A673 (cell line): ENCODE results near the gene STT3B. TPM values are rescaled to one million over a fixed set of nuclear protein-coding genes. Genes with fewer than 3 reads are reported as not detected.

ENCODE experiments used
- BruUV-seq: library from RNA; stranded (reverse); fragments of 400-500 nt; replicated peaks from 2 replicates; lab custom pipeline; 2021; lab: Mats Ljungman, UMichigan
- CTCF ChIA-PET: fragments of 300-600 bp; sonication (Branson Sonifier 250); formaldehyde crosslinking; loops from one replicate; lab custom pipeline; 2022; ENCODE audit warnings: antibody characterized with exemption; lab: Charles Lee
- POLR2A ChIA-PET: fragments of 300-600 bp; sonication (Branson Sonifier 250); formaldehyde crosslinking; loops from one replicate; lab custom pipeline; 2022; ENCODE audit warnings: antibody characterized with exemption; ENCODE audit not compliant: low non-redundant PET; lab: Charles Lee
- DNase-seq: peaks from one replicate; pipeline ENCODE4 v3.0.0-alpha.2; 2015; ENCODE audit warnings: low spot score
- H3K27ac ChIP-seq: fragments of 200-600 bp; sonication (generic); 2 replicates; pipeline ENCODE4 v1.5.1; 2016; ENCODE audit warnings: mixed run types, low read depth, mild to moderate bottlenecking, mixed read lengths, antibody characterized with exemption, low read length; ENCODE audit not compliant: poor library complexity, severe bottlenecking
- H3K27me3 ChIP-seq: fragments of 200-600 bp; sonication (generic); replicated peaks from 2 replicates; pipeline ENCODE4 v1.6.1; 2017; ENCODE audit warnings: mixed run types, low read depth, mild to moderate bottlenecking, mixed read lengths, antibody characterized with exemption, low read length; ENCODE audit not compliant: insufficient read depth, poor library complexity
- H3K36me3 ChIP-seq: fragments of 200-600 bp; sonication (generic); 2 replicates; pipeline ENCODE4 v1.6.1; 2016; ENCODE audit warnings: mixed run types, mild to moderate bottlenecking, mixed read lengths, antibody characterized with exemption, low read length; ENCODE audit not compliant: insufficient read depth, poor library complexity, severe bottlenecking
- H3K4me1 ChIP-seq: fragments of 200-600 bp; sonication (generic); 2 replicates; pipeline ENCODE4 v1.6.1; 2017; ENCODE audit warnings: mixed run types, mild to moderate bottlenecking, mixed read lengths, antibody characterized with exemption, low read length; ENCODE audit not compliant: insufficient read depth, poor library complexity, severe bottlenecking
- H3K4me3 ChIP-seq: fragments of 200-600 bp; sonication (generic); 2 replicates; pipeline ENCODE4 v1.5.1; 2016; ENCODE audit warnings: low read depth, mixed run types, mild to moderate bottlenecking, mixed read lengths, low read length; ENCODE audit not compliant: poor library complexity, severe bottlenecking
- H3K9me3 ChIP-seq: fragments of 200-600 bp; sonication (generic); 2 replicates; pipeline ENCODE4 v1.6.1; 2016; ENCODE audit warnings: mixed run types, low read depth, mild to moderate bottlenecking, mixed read lengths, antibody characterized with exemption, low read length; ENCODE audit not compliant: poor library complexity, severe bottlenecking
- CTCF ChIP-seq: fragments of 300-800, 200-600 bp; sonication (generic); conservative IDR thresholded peaks from 2 replicates; pipeline ENCODE4 v1.5.1; 2017; ENCODE audit warnings: low read depth, mild to moderate bottlenecking, antibody characterized with exemption, low read length, moderate library complexity, mixed read lengths
- EZH2 ChIP-seq: fragments of 200-600 bp; sonication (generic); IDR thresholded peaks from 2 replicates; pipeline ENCODE4 v1.6.1; 2017; ENCODE audit warnings: borderline replicate concordance, low read depth, mild to moderate bottlenecking, mixed read lengths, antibody characterized with exemption, low read length; ENCODE audit not compliant: poor library complexity, severe bottlenecking
- intact Hi-C: fragments of 100-400 bp; cut with micrococcal nuclease; formaldehyde crosslinking; loops from one replicate; pipeline ENCODE4 v1.10.0; 2022; ENCODE audit not compliant: unreplicated experiment
- total RNA-seq: library from RNA; stranded (reverse); gene quantifications from 2 replicates; pipeline ENCODE4 v1.2.3, GENCODE V29; 2021

The STT3B gene
- total RNA-seq, 1 experiment from 2014 or later = 137 TPM

GRCh38 chr3:31613177-31613576 is 80.5 kb downstream of the STT3B start:
- H3K36me3 ChIP-seq = peaks cover 4% of the 10 kb centered on the region
- no TSS peak for BruUV-seq
- no peak overlapping the region for H3K27ac ChIP-seq
- CTCF ChIA-PET = no interaction called here
- POLR2A ChIA-PET = no interaction called here
- H3K4me3 ChIP-seq = no peak overlapping the region
- intact Hi-C loops = no loop called here
- DNase-seq = no peak
- TF ChIP-seq EZH2 (no peak), CTCF (no peak)
- H3K9me3 ChIP-seq = no peaks in the 10 kb centered on the region
- H3K4me1 ChIP-seq = no peaks in the 10 kb centered on the region
- no peaks in the 10 kb centered on the region for H3K27me3 ChIP-seq

- BruUV-seq = no TSS peak
- ChIA-PET CTCF (no interaction called here), POLR2A (no interaction called here)
Measured at GRCh38 chr3:31613654-31614053, 80.9 kb downstream of the STT3B start.

GRCh38 chr3:31614162-31614921 is 81.6 kb downstream of the STT3B start:
- intact Hi-C loops = no loop called here
- no TSS peak for BruUV-seq
- POLR2A ChIA-PET = no interaction called here
- Histone ChIP-seq H3K27me3 (no peaks in the 10 kb centered on the region), H3K4me3 (no peak overlapping the region), H3K9me3 (no peaks in the 10 kb centered on the region), H3K36me3 (peaks cover 9% of the 10 kb centered on the region), H3K4me1 (no peaks in the 10 kb centered on the region), H3K27ac (no peak overlapping the region)
- CTCF ChIA-PET = no interaction called here
- TF ChIP-seq EZH2 = no peak
- TF ChIP-seq CTCF = no peak
- no peak for DNase-seq

More at GRCh38 chr3:31613654-31614053, 80.9 kb downstream of the STT3B start:
- Histone ChIP-seq H3K27ac (no peak overlapping the region), H3K9me3 (no peaks in the 10 kb centered on the region), H3K4me1 (no peaks in the 10 kb centered on the region), H3K4me3 (no peak overlapping the region), H3K27me3 (no peaks in the 10 kb centered on the region), H3K36me3 (peaks cover 4% of the 10 kb centered on the region)
- TF ChIP-seq EZH2 (no peak), CTCF (no peak)
- intact Hi-C loops = no loop called here
- no peak for DNase-seq
